Epithelial cell of prostate (primary cell): ENCODE measurements around the gene EIF1B.

Experiments
- DNase-seq: peaks from one replicate; pipeline ENCODE4 v3.0.0-alpha.2; 2011; ENCODE audit warnings: low read depth, low spot score
- H3K27ac ChIP-seq: fragments of 450-650 bp; 2 replicates; pipeline ENCODE4 v1.5.1; 2017; ENCODE audit warnings: mild to moderate bottlenecking

EIF1B gene

DNA sequence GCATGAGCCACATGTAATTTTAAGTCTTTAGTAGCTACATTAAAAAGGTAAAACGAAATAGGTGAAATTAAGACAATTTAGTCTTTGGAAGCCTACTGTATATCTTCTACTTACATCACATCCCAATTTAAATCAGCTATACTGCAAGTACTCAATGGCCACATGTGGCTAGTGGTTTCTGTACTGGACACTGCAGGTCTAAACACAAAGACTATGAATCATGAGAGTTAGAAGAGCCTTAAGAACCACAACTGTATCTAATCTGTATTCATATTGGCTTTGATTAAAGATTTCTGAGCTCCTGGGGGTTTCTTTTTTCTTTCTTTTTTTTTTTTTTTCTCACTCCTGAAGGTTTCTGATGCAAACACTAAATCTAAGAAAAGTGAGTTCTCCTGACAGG lies 2.3 kb upstream of the EIF1B start:
- DNase-seq, result no peak
- no peak overlapping the region for H3K27ac ChIP-seq

DNA sequence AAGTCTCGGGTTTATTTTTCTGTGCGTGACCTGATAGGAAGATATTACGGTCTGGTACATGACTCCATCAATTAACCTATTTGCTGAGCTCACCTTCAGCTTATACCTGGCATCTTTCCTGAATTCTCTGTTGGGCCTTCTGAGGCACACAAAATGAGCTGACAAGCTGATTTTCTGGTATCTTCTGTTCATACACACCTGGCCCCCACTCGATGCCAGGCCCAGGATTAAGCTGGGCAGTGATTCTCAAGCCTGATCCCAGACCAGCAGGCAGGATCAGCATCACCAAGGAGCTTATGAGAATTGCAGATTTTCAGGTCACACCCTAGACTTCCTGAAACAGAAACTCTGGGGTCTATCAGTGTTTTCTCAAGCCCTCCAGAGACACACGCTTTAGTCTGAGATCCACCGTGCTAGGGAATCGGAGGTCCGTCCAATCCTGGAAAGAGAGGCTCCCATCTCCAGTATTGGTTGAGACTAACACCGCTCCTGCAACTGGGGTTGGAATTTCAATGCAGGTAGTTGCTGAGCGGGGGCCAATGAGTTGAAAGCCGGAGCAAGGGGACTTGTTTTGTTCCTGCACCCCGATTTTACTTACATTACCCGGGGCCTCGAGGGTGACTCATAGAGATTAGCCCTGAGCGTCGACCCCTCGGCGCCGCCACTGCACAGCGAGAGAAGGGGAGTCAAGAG lies 636 bp upstream of the EIF1B start:
- DNase-seq, result no peak
- peak overlapping the region; percentile 75 for H3K27ac ChIP-seq

DNA sequence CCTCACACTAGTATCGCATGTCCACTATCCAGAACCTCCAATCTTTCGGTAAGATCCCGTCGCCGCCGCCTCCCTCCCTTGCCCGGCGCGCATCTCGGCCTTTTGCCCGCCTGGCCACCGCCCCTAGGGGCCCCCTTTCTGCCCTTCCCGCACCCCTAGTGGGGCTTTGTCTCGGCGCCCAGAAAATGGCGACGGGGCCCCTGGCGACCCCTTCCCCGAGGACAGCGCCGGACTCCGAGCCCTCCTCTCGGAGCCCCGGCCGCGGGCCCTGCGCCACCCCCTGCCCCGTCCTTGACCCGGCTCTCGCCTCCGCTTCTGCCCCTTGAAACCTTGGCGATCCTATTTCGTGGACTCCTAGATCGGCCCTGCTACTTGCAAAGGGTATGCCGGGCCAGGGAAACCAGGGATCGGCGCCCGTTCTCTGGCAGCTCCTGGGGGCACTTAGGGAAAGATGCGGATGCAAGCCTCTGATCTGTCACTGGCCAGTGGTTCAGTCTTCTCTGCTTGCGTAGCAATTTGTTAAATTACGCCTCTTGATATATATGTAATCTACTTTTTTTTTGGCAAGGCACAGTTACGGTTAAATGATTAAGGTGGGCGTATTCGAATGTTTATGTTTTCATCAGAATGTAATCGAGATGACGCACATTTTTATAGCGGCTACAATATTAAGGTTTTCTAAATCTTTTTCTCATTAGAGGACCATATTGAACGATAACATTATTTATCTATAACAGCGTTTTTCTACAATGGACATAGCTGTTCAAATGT lies 603 bp downstream of the EIF1B start:
- no peak for DNase-seq
- H3K27ac ChIP-seq, result peak overlapping the region; percentile 75

DNA sequence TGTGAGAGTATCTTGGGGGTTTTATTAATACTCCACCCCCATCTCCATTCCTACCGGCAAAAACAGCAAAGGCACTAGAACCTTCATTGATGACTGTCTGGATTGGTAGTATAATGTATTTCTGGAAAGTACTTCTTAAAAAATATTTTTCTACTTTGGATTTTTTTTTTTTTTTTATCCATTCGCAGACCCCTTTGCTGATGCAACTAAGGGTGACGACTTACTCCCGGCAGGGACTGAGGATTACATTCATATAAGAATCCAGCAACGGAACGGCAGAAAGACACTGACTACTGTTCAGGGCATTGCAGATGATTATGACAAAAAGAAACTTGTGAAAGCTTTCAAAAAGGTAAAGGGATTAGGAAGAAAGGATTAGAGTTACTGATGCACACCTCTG lies 1.2 kb downstream of the EIF1B start:
- no peak overlapping the region for H3K27ac ChIP-seq
- DNase-seq, result no peak

DNA sequence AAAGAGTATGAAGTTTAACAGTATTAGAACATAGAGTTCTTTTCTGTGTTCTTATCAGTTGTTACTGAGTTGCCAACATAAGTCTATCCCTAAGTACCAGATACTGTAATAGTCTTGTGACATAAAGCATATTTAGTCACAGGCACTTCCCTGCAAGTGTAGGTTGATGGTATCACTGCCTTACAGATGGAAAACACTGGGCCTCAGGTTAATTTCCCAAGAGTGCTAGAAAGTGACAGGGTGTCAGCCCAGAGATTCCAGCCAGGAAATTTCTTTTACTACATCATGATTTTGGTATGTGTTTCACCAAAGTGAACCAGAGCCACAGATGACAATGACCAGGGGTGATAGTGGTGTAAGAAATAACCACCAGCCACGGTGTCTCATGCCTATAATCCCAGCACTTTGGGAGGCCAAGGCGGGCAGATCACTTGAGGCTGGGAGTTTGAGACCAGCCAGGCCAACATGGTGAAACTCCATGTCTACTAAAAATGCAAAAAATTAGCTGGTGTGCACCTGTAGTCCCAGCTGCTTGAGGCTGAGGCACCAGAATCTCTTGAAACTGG lies 3.2 kb downstream of the EIF1B start:
- DNase-seq, result no peak
- H3K27ac ChIP-seq, result no peak overlapping the region

DNA sequence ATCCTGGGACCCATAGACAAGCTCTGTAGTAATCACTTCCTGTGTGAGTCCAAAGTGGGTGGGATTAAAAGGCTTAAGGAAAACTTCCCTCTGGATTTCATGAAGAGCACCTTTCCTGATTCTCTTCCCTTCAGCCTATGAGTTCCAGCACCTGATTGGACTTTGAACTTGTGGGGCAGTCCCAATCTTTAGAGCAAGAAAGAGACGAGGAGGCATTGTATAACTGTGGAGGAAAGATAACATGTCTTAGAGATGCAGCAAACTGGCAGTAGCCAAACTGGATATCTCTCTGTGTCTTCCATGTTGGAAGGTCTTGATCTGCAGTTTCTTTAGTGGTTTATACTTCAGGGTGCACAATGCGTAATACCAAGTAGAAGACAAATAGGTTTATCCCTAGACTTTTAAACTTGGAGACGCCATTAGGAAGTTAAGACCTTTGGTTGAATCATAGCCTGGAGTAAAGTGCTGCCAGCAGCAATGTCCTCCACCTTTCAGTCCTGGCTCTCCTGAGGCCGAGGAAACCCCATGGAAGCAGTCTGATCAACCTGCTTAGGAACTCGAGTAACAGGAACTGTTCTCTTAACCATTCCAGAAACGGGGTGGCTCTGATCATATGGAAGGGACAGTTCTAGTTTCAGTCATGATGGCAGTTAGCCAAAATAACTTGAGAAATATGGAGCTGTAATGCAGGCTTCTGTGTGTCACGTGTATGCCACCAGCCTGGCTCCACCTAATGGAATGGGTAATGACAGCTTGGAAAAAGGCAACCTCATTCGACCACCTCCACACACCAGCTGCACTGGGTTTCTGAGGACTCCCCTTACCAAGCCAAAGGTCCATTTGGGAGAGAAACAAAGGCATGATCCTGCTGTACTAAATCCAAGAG lies 4.7 kb downstream of the EIF1B start:
- no peak overlapping the region for H3K27ac ChIP-seq

DNA sequence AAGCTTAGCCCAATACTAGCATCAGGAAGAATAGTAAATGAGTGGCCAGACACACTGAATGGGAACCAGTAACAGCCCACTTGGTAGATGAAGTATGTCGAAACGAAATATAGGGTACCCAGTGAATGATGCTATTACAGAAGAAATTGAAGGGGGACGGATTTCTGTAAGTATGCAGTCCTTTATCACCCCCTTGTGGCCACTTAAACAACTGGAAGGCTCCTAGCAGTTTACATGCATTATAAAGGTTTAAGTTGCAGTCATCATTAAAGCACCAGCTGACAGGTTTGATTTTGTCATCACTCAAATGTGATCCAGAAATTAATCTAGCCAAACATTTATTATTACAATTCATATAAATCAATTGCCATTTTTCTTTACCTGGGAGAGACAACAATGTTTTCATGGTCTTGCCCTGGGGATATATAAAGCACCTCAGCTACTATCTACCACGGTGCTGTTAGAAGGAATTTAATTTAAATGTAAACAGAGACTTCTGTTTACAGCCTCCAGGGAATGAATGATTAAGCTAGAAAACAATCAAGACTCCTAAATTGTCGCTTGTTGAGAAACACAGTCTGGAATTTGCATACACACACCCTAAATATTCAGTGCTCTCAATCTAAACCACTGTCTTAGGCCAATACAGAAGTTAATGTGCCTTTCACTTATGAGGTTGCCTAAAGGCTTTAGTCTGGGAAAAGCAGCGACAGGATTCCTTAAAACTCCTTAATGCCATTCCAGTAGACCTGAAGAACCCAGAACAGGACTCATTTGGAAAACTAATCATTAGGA lies 7.8 kb downstream of the EIF1B start:
- H3K27ac ChIP-seq, result no peak overlapping the region

More for the DNA sequence above, 4.7 kb downstream of the EIF1B start:
- no peak for DNase-seq

DNA sequence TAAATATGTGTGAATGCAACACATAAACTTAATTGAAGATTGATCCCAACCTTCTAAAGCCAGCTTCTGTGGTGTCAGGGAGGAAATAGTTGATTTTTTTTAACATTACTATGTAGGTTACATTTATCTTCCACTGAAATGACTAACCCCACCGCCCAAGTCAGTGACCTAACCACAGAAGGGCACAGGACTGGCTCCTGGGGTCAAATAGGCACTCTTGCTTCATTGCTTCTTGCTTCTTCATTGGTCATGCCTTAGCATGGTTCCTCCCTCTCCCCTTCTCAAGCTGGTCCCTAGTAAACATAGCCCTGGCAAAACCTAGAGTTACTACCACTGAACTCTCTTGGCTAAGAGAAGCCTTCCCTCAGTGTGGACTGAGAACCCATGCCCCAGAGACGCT lies 12.3 kb downstream of the EIF1B start:
- no peak for DNase-seq
- no peak overlapping the region for H3K27ac ChIP-seq

More for the DNA sequence above, 7.8 kb downstream of the EIF1B start:
- DNase-seq, result peak; percentile 6

DNA sequence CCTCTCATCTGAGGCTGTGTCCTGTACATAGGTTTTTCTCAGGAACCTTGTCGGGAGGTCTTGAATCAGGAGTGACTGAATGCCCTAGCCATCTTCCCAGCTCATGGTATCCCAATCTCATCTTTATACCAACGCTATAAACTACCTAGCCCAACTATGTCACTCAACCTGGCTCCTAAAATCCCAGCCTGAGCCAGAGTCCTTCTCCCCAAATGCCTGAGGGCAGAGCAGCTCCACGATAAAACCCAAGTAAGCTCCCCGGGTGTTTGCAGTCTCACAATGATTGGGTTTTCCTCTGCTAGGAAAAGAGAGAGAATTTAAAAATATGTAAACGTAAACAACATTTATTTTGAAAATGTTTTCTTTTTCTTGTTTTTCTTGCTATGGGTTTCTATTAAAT lies 14.4 kb downstream of the EIF1B start:
- no peak overlapping the region for H3K27ac ChIP-seq
- no peak for DNase-seq

DNA sequence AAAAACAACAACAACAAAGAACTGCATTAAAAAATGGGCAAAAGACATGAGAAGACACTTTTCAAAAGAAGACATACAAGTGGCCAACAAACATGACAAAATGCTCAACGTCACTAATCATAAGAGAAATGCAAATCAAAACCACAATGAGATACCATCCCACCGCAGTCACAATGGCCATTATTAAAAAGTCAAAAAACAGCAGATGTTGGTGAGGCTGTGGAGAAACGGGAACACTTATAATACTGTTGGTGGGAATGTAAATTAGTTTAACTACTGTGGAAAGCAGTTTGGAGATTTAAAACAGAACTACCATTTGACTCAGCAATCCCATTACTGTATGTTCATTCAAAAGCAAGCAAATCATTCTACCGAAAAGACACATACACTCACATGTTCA lies 15.1 kb downstream of the EIF1B start:
- no peak for DNase-seq
- H3K27ac ChIP-seq, result no peak overlapping the region

DNA sequence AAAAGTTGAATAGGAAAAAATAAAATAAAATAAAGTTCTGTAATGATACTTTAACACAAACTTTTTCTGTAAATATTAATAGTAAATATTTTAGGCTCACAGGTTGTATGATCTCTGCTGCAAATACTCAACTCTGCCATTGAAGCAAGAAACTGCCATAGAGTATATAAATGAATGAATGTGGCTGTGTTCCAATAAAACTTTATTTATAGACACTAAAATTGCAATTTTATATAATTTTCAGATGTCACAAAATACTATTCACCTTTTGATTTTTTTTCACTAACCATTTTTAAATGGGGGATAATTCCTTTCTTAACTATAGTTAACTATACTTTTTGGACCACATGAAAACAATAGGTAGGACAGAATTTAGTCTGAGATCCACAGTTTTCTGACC lies 16.0 kb downstream of the EIF1B start:
- no peak for DNase-seq
- no peak overlapping the region for H3K27ac ChIP-seq

DNA sequence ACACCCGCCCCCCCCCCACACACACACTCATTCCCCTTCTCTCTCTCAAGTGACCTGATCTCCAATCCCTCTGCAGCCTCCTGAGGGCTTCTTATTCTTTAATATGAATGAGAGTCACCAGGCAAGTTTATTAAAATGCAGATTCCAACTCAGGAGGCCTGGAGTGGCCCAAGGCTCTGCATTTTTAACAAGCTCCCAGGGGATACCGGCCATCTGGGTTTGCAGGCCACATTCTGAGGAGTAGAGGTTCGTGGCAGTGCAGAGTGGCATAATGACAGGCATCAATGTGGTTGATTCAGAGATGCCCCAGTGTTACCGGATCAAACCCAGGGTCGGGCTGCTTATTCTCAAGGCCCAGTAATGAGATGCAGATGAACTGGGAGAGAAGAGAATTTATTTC lies 18.9 kb downstream of the EIF1B start:
- H3K27ac ChIP-seq, result no peak overlapping the region
- no peak for DNase-seq

DNA sequence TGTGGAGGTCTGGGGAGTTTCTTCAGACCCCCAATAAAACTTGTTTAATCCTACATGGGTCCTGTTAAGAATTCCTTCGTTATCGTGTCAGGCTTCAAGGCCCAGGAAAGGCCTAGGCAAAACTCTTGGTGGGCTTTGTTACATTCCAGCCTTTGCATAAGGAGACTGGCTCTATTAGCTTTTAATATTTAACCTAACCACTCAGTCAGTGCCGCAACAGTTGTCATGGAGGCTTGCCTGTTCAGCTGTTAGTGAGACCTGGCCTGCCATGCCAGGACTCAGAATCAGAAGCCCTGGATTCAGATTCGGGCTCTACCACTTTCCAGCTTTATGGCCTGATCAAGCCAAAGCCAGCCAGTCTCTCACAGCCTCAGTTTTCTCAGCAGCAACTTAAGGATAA lies 19.6 kb downstream of the EIF1B start:
- H3K27ac ChIP-seq, result no peak overlapping the region
- DNase-seq, result no peak

DNA sequence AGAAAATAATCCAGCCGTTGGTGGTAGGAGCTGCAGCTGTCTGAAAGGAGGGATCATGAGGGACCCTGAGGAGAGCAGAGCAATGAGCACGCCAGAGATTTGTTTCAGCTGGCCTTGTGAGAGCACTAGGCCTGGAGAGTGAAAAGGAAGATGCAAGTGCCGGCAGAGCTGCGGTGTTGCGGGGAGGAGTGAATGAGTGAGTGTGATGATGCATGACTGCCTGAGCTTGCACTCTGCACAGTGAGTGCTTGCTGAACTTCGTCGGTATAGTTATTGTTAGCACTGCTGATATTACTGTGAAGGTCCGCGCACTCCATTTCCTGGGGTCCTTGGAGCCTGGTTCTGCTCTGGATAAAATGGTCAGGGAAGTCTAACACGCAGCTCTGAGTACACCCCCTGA lies 23.2 kb downstream of the EIF1B start:
- no peak overlapping the region for H3K27ac ChIP-seq
- DNase-seq, result no peak

DNA sequence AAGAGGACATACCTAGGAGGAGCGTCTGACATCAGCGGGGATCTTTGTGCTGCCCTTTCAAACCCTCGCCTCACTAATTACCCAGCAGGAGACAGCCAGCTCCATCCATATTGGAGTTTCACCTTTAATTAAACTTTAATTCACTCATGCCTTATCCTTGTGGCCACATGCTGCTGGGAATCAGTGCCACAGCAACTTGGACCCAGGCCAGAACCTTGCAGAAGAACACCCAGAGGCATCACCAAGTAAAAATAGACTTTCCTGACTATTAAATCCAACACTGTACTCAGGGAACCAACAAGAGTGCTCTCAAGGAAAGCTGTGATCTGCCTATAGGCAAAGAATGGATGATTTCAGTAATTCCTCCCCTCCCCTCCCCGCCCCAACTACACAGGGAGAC lies 23.9 kb downstream of the EIF1B start:
- no peak for DNase-seq
- H3K27ac ChIP-seq, result no peak overlapping the region

DNA sequence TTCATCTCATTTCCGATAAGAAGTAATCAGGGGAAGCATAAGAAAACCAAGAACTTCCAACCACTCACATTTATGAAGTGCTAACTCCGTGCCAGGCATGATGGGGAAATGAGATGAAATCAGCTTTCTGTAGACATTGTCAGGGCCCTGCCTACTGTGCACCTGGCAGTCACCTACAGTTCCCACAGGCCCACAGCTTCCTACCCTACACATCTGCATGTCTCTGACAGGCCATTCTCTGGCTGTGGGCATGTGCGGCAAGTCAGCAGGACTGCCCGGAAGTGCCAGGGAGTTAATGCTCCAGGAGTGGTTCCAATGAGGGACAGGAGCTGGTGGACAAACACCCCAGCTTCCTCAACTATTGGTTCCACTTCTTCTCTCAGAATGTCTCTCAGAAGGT lies 24.3 kb downstream of the EIF1B start:
- no peak overlapping the region for H3K27ac ChIP-seq
- DNase-seq, result no peak

DNA sequence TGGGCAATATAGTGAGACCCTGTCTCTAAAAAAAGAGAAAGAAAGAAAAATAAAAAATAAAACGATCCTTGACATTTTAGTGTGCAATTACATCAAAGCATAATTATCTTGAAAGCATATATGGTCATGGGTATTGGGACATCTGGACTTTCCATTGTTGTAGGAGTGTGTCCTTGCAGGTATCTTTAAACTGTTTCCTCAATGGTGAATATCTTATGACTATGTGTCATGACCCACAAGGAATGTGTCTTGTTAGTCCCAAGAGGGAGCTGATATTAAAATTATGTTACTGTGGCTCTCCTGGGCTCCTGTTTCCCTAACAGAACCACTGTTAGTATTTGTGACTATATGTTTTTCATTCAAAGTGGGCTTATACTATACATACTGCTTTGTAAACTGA lies 26.6 kb downstream of the EIF1B start:
- DNase-seq, result peak; percentile 43
- H3K27ac ChIP-seq, result peak overlapping the region; percentile 61

DNA sequence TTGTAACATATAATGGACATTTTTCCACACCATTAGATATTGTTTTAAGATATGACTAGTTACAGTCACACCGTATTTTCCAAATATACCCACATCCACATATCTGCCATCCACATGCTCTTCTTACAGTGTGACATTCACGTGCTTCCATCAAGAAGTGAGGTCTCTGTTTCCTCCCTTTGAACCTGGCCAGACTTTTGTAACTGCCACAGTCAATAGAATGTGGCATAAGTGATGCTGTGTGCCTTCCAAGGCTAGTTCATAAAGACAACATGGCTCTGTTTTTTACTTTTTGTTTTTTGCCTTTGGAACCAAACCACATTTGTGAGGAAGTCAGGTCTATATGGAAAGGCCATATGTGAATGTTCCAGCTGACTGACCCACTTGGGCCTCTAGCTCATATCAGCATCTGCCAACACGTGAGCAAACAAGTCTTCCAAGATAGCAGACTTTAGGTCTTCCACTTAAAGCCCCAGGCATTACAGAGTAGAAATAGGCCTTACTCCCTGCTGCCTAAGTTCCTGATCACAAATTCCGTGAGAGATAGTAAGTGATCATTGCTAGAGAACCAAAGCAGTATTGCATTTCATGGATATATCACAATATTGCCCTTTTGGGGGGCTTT lies 27.1 kb downstream of the EIF1B start:
- no peak for DNase-seq
- H3K27ac ChIP-seq, result peak overlapping the region; percentile 61
